Spinal cord (tissue), 10 donors: ENCODE measurements around the gene XYLT1. TPM values are rescaled to one million over a fixed set of nuclear protein-coding genes. Genes with fewer than 3 reads are reported as not detected.
"Not testable (repeated sequence)": the region's sequence is repeated elsewhere in the genome, so short reads cannot be mapped to it uniquely, and the experiment has no call there.

ENCODE experiments used
- DNase-seq, 6 donors: peaks; one replicate each; pipeline versions ENCODE4 v3.0.0 to v3.0.0-alpha.2; 2013 to 2015; ENCODE audit warnings: low spot score in 6 of 6, low read depth in 4 of 6
- H3K27ac ChIP-seq: one replicate; pipeline ENCODE4 v1.5.1; 2013; ENCODE audit warnings: low read depth, low read length, control low read depth
- H3K27me3 ChIP-seq: one replicate; pipeline ENCODE4 v1.6.1; 2013; ENCODE audit warnings: low read length; ENCODE audit not compliant: control insufficient read depth, insufficient read depth
- H3K36me3 ChIP-seq: one replicate; pipeline ENCODE4 v1.6.1; 2013; ENCODE audit warnings: low read length; ENCODE audit not compliant: control insufficient read depth, insufficient read depth
- H3K4me1 ChIP-seq: one replicate; pipeline ENCODE4 v1.6.1; 2013; ENCODE audit warnings: low read length; ENCODE audit not compliant: control insufficient read depth, insufficient read depth
- H3K4me3 ChIP-seq: one replicate; pipeline ENCODE4 v1.5.1; 2013; ENCODE audit warnings: low read depth, low read length, control low read depth
- H3K9me3 ChIP-seq: one replicate; pipeline ENCODE4 v1.6.1; 2013; ENCODE audit warnings: low read length; ENCODE audit not compliant: control insufficient read depth, insufficient read depth
- WGBS: methylation state at CpG from one replicate; pipeline ENCODE4 v1.1.5; 2013; ENCODE audit warnings: missing lambda C conversion rate; ENCODE audit not compliant: insufficient coverage; 5-methylcytosine and 5-hydroxymethylcytosine counted together
- polyA plus RNA-seq, 2 donors: library from polyadenylated mRNA; unstranded; fragments of 120-200 nt; gene quantifications; one replicate each; pipeline ENCODE4 v1.2.1, GENCODE V29; 2013; ENCODE audit not compliant: insufficient read length in 2 of 2
- total RNA-seq, 2 donors: library from RNA; depleted of rRNA in 1 of 2; stranded (reverse); fragments of 120-200 nt in 1 of 2; fragments of >200 nt in 1 of 2; gene quantifications; one replicate each; pipeline versions ENCODE4 v1.2.3 to v1.2.4, GENCODE V29; 2013 to 2014
- donor health status: healthy.

XYLT1 gene
- total and polyA plus RNA-seq, 4 donors = 13.0 to 17.0 (median 15.2) TPM

GRCh38 chr16:17410316-17410715 lies 60.4 kb downstream of the XYLT1 start:
- not testable (repeated sequence) for H3K27me3 ChIP-seq, DNase-seq, H3K4me3 ChIP-seq, H3K9me3 ChIP-seq, H3K27ac ChIP-seq, H3K36me3 ChIP-seq
- WGBS = 83% methylated on average over 1 of the region's 6 CpGs
- peaks cover 19% of the 10 kb centered on the region for H3K4me1 ChIP-seq

DNA sequence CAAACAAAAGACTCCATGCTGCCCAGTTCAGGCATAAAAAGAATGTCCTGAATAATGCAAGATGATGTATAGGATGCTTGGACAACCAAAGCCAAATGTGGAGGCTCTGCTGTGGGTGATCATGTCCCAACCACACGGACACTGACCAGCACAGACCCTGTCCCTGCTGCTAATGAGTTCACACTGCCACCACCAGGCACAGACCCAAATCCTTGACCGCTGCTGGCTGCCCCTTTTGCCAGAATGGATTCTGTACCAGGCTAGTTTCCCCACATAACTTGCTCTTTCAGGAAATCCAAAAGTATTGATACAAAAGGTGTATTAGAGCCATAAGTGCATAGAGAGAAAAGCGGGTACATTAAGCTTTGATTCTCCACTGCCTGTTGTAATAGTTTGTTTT lies 60.9 kb downstream of the XYLT1 start:
- no peaks in the 10 kb centered on the region for H3K36me3 ChIP-seq
- DNase-seq = no peak
- no peaks in the 10 kb centered on the region for H3K27me3 ChIP-seq
- peaks cover 23% of the 10 kb centered on the region for H3K4me1 ChIP-seq
- no peaks in the 10 kb centered on the region for H3K9me3 ChIP-seq
- H3K27ac ChIP-seq = no peak overlapping the region
- no peak overlapping the region for H3K4me3 ChIP-seq
- WGBS = 50% methylated on average over 1 of the region's 3 CpGs

GRCh38 chr16:17408955-17409441 lies 61.8 kb downstream of the XYLT1 start:
- H3K36me3 ChIP-seq = no peaks in the 10 kb centered on the region
- DNase-seq = no peak
- 74% methylated on average over 4 of the region's 7 CpGs for WGBS
- H3K27me3 ChIP-seq = no peaks in the 10 kb centered on the region
- peaks cover 32% of the 10 kb centered on the region for H3K4me1 ChIP-seq
- no peak overlapping the region for H3K4me3 ChIP-seq
- H3K27ac ChIP-seq = no peak overlapping the region
- H3K9me3 ChIP-seq = no peaks in the 10 kb centered on the region

- peaks cover 36% of the 10 kb centered on the region for H3K4me1 ChIP-seq
- no CpG with 5 or more reads among the region's 5 CpGs for WGBS
- no peak overlapping the region for H3K27ac ChIP-seq
- DNase-seq = no peak
- H3K4me3 ChIP-seq = no peak overlapping the region
- no peaks in the 10 kb centered on the region for H3K9me3 ChIP-seq
- no peaks in the 10 kb centered on the region for H3K36me3 ChIP-seq
- no peaks in the 10 kb centered on the region for H3K27me3 ChIP-seq
Observed at GRCh38 chr16:17408296-17408695, 62.5 kb downstream of the XYLT1 start.

GRCh38 chr16:17407321-17407720 lies 63.4 kb downstream of the XYLT1 start:
- WGBS = no CpG with 5 or more reads among the region's 3 CpGs

GRCh38 chr16:17404941-17405689 lies 65.6 kb downstream of the XYLT1 start:
- WGBS = 15% methylated on average over 19 of the region's 24 CpGs
- Histone ChIP-seq H3K9me3 (no peaks in the 10 kb centered on the region), H3K36me3 (no peaks in the 10 kb centered on the region), H3K27me3 (no peaks in the 10 kb centered on the region), H3K4me3 (no peak overlapping the region), H3K4me1 (peaks cover 36% of the 10 kb centered on the region), H3K27ac (peak overlapping the region; percentile 83)
- peak; percentile 63 to 93 (median 72) for DNase-seq

More at GRCh38 chr16:17407321-17407720, 63.4 kb downstream of the XYLT1 start:
- no peak for DNase-seq
- Histone ChIP-seq H3K27ac (no peak overlapping the region), H3K27me3 (no peaks in the 10 kb centered on the region), H3K36me3 (no peaks in the 10 kb centered on the region), H3K9me3 (no peaks in the 10 kb centered on the region), H3K4me3 (no peak overlapping the region), H3K4me1 (peaks cover 36% of the 10 kb centered on the region)

DNA sequence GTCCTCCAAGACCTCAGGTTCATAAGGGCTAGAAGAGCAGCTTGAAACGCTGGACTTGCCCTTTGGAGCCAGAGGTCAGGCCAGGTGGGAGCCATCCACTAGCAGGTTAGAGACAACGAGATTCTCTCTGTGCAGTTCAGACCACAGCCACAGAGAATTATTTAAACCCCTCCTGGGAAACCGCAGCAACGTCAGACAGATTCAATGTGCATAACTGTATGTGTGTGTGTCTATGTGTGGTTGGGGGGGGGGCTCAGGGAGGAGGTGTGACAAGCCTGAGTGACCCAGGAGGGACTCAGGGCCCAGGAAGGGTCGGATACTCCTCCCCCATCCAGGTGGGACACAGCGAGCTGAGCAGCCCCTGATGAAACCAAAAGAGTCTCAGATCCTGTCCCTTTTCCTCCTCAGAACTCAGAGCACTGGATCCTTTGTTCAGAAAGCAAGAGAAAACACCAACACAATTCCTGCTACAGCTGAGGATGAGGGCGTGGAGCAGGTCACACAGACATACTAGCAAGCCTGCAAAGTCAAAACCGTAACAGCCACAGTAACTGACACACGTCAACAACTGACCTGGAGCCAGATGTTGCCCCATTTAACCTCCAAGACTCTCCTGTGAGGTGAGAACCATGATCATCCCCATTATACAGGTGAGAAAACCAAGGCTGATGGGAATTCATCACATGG lies 66.8 kb downstream of the XYLT1 start:
- Histone ChIP-seq H3K27ac (no peak overlapping the region), H3K4me1 (peaks cover 38% of the 10 kb centered on the region)

GRCh38 chr16:17403156-17403809 lies 67.5 kb downstream of the XYLT1 start:
- Histone ChIP-seq H3K36me3 (no peaks in the 10 kb centered on the region), H3K27me3 (no peaks in the 10 kb centered on the region), H3K4me1 (peaks cover 38% of the 10 kb centered on the region), H3K9me3 (no peaks in the 10 kb centered on the region), H3K4me3 (no peak overlapping the region), H3K27ac (no peak overlapping the region)
- no peak for DNase-seq
- WGBS = 79% methylated on average over 9 of the region's 10 CpGs

More for the DNA sequence above, 66.8 kb downstream of the XYLT1 start:
- WGBS = 83% methylated on average over 4 of the region's 9 CpGs
- Histone ChIP-seq H3K27me3 (no peaks in the 10 kb centered on the region), H3K4me3 (no peak overlapping the region), H3K9me3 (no peaks in the 10 kb centered on the region), H3K36me3 (no peaks in the 10 kb centered on the region)
- DNase-seq = no peak

- no peaks in the 10 kb centered on the region for H3K36me3 ChIP-seq
- no peak overlapping the region for H3K4me3 ChIP-seq
- peak in 2 of 6 donors; percentile 59 to 71 for DNase-seq
- no peak overlapping the region for H3K27ac ChIP-seq
- H3K9me3 ChIP-seq = no peaks in the 10 kb centered on the region
- WGBS = 100% methylated on average over 1 of the region's 4 CpGs
- no peaks in the 10 kb centered on the region for H3K27me3 ChIP-seq
- H3K4me1 ChIP-seq = peaks cover 19% of the 10 kb centered on the region
Observed at GRCh38 chr16:17397499-17397891, 73.3 kb downstream of the XYLT1 start.
